ENCODE results near the gene KLC1.

DNA sequence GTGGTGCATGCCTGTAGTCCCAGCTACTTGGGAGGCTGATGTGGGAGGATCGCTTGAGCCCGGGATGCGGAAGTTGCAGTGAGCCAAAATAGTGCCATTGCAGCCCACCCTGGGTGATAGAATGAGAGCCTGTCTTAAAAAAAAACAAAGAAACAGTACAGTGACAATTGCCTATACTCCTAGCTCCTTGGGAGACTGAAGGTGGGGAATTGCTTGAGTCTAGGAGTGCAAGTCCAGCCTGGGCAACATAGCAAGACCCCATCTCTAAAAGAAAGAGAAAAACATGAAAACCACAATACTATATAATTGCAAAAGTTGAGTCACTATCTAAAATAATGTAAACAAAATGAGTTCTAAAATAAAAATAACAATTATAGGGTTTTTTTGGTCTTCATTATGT, 20.0 kb downstream of the KLC1 start:
- TF ChIP-seq, protein P1, sequence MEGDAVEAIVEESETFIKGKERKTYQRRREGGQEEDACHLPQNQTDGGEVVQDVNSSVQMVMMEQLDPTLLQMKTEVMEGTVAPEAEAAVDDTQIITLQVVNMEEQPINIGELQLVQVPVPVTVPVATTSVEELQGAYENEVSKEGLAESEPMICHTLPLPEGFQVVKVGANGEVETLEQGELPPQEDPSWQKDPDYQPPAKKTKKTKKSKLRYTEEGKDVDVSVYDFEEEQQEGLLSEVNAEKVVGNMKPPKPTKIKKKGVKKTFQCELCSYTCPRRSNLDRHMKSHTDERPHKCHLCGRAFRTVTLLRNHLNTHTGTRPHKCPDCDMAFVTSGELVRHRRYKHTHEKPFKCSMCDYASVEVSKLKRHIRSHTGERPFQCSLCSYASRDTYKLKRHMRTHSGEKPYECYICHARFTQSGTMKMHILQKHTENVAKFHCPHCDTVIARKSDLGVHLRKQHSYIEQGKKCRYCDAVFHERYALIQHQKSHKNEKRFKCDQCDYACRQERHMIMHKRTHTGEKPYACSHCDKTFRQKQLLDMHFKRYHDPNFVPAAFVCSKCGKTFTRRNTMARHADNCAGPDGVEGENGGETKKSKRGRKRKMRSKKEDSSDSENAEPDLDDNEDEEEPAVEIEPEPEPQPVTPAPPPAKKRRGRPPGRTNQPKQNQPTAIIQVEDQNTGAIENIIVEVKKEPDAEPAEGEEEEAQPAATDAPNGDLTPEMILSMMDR (IDR thresholded peaks at IDR 0.05; ENCODE audit: insufficient read depth, low read length, poor library complexity, severe bottlenecking), result no peak
- TF ChIP-seq EZH2phosphoT487 (conservative IDR thresholded peaks at IDR 0.05; ENCODE audit: low read length), result no peak

Measured in SU-DHL-6 (cell line).